ENCODE measurements around the gene C1orf87.

The C1orf87 gene

DNA sequence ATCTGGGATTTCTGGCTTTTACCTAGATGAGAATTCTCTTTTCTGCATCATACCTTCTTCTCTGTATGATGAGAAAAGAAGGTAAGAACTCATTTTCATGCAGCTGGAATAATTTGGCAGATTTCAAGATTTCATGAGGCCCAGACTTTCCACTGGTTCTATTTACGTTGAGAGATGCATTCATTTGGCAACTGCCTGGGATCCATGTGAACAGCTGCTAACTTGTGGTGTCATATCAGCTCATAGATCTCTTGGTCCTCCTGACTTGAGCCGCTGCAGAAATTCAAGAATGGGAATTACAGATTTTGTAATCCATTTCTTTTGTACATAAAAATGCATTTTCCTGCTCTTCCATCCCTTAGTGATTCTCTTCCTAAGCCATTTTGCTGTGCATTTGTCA is 17.1 kb upstream of the C1orf87 start:
- Histone ChIP-seq H2AFZ (ENCODE audit: low read depth, low read length, severe bottlenecking) (no peak overlapping the region), H3K9ac (ENCODE audit: low read length) (no peak overlapping the region), H3K79me2 (ENCODE audit: insufficient read depth, low read length) (no peaks in the 10 kb centered on the region), H3K4me3 (ENCODE audit: insufficient read depth, low read length, poor library complexity, severe bottlenecking) (no peak overlapping the region), H3K9me3 (ENCODE audit: insufficient read depth, low read length) (no peaks in the 10 kb centered on the region), H4K20me1 (ENCODE audit: low read depth, low read length) (no peaks in the 10 kb centered on the region), H3K36me3 (ENCODE audit: low read length) (no peaks in the 10 kb centered on the region), H3K4me2 (ENCODE audit: low read depth, low read length, poor library complexity, severe bottlenecking) (no peak overlapping the region), H3F3A (ENCODE audit: insufficient read depth) (no peaks in the 10 kb centered on the region), H3K9me2 (replicated peaks; ENCODE audit: insufficient read depth, low read length) (no peaks in the 10 kb centered on the region), H3K27ac (ENCODE audit: low read depth, low read length) (no peak overlapping the region), H3K27me3 (ENCODE audit: low read length) (no peaks in the 10 kb centered on the region)
- no peak for TF ChIP-seq EZH2phosphoT487 (conservative IDR thresholded peaks at IDR 0.05; ENCODE audit: low read length)
- TF ChIP-seq, protein P1, sequence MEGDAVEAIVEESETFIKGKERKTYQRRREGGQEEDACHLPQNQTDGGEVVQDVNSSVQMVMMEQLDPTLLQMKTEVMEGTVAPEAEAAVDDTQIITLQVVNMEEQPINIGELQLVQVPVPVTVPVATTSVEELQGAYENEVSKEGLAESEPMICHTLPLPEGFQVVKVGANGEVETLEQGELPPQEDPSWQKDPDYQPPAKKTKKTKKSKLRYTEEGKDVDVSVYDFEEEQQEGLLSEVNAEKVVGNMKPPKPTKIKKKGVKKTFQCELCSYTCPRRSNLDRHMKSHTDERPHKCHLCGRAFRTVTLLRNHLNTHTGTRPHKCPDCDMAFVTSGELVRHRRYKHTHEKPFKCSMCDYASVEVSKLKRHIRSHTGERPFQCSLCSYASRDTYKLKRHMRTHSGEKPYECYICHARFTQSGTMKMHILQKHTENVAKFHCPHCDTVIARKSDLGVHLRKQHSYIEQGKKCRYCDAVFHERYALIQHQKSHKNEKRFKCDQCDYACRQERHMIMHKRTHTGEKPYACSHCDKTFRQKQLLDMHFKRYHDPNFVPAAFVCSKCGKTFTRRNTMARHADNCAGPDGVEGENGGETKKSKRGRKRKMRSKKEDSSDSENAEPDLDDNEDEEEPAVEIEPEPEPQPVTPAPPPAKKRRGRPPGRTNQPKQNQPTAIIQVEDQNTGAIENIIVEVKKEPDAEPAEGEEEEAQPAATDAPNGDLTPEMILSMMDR (IDR thresholded peaks at IDR 0.05; ENCODE audit: insufficient read depth, low read length, poor library complexity, severe bottlenecking): no peak

DNA sequence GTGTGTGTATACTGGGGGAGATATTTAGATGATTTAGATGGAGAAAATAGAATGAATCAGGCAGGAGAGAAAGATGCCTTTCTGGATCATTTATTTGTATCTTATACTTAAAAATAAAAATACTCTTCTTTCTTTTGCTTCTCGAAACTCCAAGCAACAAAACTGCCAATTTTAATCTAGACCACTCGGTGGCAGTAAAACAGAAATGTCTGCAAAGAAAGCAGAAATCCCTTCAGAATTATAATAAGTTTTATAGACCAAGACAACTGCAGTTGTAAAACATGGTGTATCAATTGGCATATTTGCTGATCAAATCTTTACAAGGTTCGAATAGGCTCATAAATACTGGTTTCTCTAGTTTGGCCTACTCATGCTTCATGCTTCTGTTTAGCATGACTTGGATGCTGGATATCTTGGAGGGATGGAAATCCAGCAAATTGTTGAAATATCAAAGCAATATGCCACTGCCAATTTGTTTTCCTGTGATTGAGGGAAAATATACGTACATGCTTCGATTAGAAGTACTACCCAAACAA is 15.1 kb upstream of the C1orf87 start:
- Histone ChIP-seq H3K27ac (ENCODE audit: low read depth, low read length) (no peak overlapping the region), H3K9me2 (replicated peaks; ENCODE audit: insufficient read depth, low read length) (no peaks in the 10 kb centered on the region)
- no peak for TF ChIP-seq EZH2phosphoT487 (conservative IDR thresholded peaks at IDR 0.05; ENCODE audit: low read length)
- TF ChIP-seq, protein P1 (IDR thresholded peaks at IDR 0.05; ENCODE audit: insufficient read depth, low read length, poor library complexity, severe bottlenecking): no peak

DNA sequence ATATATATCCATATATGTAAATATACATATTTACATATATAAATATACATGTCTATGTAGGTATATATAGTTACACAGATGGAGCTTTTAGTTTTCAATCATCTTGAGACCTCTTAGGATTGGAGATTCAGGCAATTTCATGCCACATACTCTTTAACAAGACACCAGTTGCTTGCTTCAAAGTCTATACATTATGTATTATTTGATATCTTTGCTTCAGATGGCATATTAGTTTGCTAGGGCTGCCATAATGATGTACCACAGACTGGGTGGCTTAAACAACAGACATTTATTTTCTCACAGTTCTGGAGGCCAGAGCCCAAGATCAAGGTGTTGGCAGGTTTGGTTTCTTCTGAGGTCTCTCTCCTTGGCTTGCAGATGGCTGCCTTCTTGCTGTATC is 14.1 kb upstream of the C1orf87 start:
- Histone ChIP-seq H3K79me2 (ENCODE audit: insufficient read depth, low read length) (no peaks in the 10 kb centered on the region), H3K27me3 (ENCODE audit: low read length) (no peaks in the 10 kb centered on the region), H3K27ac (ENCODE audit: low read depth, low read length) (no peak overlapping the region), H3K9ac (ENCODE audit: low read length) (no peak overlapping the region), H3K9me2 (replicated peaks; ENCODE audit: insufficient read depth, low read length) (no peaks in the 10 kb centered on the region), H3F3A (ENCODE audit: insufficient read depth) (no peaks in the 10 kb centered on the region), H3K9me3 (ENCODE audit: insufficient read depth, low read length) (no peaks in the 10 kb centered on the region), H2AFZ (ENCODE audit: low read depth, low read length, severe bottlenecking) (no peak overlapping the region), H4K20me1 (ENCODE audit: low read depth, low read length) (no peaks in the 10 kb centered on the region), H3K4me2 (ENCODE audit: low read depth, low read length, poor library complexity, severe bottlenecking) (no peak overlapping the region), H3K36me3 (ENCODE audit: low read length) (no peaks in the 10 kb centered on the region), H3K4me3 (ENCODE audit: insufficient read depth, low read length, poor library complexity, severe bottlenecking) (no peak overlapping the region)
- TF ChIP-seq EZH2phosphoT487 (conservative IDR thresholded peaks at IDR 0.05; ENCODE audit: low read length): no peak
- TF ChIP-seq, protein P1 (IDR thresholded peaks at IDR 0.05; ENCODE audit: insufficient read depth, low read length, poor library complexity, severe bottlenecking): no peak

More for the DNA sequence above, 15.1 kb upstream of the C1orf87 start:
- Histone ChIP-seq H3K36me3 (ENCODE audit: low read length) (no peaks in the 10 kb centered on the region), H3K4me2 (ENCODE audit: low read depth, low read length, poor library complexity, severe bottlenecking) (no peak overlapping the region), H3K79me2 (ENCODE audit: insufficient read depth, low read length) (no peaks in the 10 kb centered on the region), H3K27me3 (ENCODE audit: low read length) (no peaks in the 10 kb centered on the region), H3K9ac (ENCODE audit: low read length) (no peak overlapping the region), H4K20me1 (ENCODE audit: low read depth, low read length) (no peaks in the 10 kb centered on the region), H3K4me3 (ENCODE audit: insufficient read depth, low read length, poor library complexity, severe bottlenecking) (no peak overlapping the region), H3F3A (ENCODE audit: insufficient read depth) (no peaks in the 10 kb centered on the region), H2AFZ (ENCODE audit: low read depth, low read length, severe bottlenecking) (no peak overlapping the region), H3K9me3 (ENCODE audit: insufficient read depth, low read length) (no peaks in the 10 kb centered on the region)

All from SU-DHL-6 (cell line).